CD4-positive, alpha-beta T cell (primary cell): Measurements from ENCODE around the gene CTNNA3. TPM values are rescaled to one million over a fixed set of nuclear protein-coding genes. Genes with fewer than 3 reads are reported as not detected.

Experiments used
- ATAC-seq: fragments of 200-7000 bp; cut with Tn5 transposase; one replicate; pipeline ENCODE4 v1.10.0; 2022; ENCODE audit warnings: mild to moderate bottlenecking; ENCODE audit not compliant: poor library complexity
- CTCF ChIA-PET: fragments of 350-600 bp; sonication (Branson Sonifier 250); formaldehyde crosslinking; loops from one replicate; lab custom pipeline; 2021; ENCODE audit warnings: antibody characterized with exemption, inconsistent platforms; lab: Charles Lee
- POLR2A ChIA-PET: fragments of 350-600 bp; sonication (Branson Sonifier 250); formaldehyde crosslinking; loops from one replicate; lab custom pipeline; 2021; ENCODE audit warnings: antibody characterized with exemption, inconsistent platforms; lab: Charles Lee
- DNase-seq, 14 experiments: peaks; one replicate each; pipeline ENCODE4 v3.0.0-alpha.2; 2013 to 2020; ENCODE audit warnings: mixed read lengths in 2 of 14
- H3K27ac ChIP-seq, 2 donors: one replicate each; pipeline versions ENCODE4 v1.5.1 to v1.7.0; 2013; ENCODE audit warnings: low read length in 2 of 2, low read depth in 1 of 2, mild to moderate bottlenecking in 1 of 2
- H3K27me3 ChIP-seq, 2 experiments: 1 replicate in 1 of 2; 2 replicates in 1 of 2; pipeline versions ENCODE4 v1.6.1 to v1.7.0; 2013; ENCODE audit warnings: low read length in 2 of 2, control low read depth in 1 of 2, mild to moderate bottlenecking in 1 of 2, moderate library complexity in 1 of 2; ENCODE audit not compliant: insufficient read depth in 2 of 2, control insufficient read depth in 1 of 2
- H3K36me3 ChIP-seq: one replicate; pipeline ENCODE4 v1.6.1; 2013; ENCODE audit warnings: low read length, control low read depth; ENCODE audit not compliant: insufficient read depth
- H3K4me1 ChIP-seq: one replicate; pipeline ENCODE4 v1.6.1; 2013; ENCODE audit warnings: low read length, control low read depth; ENCODE audit not compliant: insufficient read depth
- H3K4me3 ChIP-seq: one replicate; pipeline ENCODE4 v1.5.1; 2013; ENCODE audit warnings: mild to moderate bottlenecking, low read length, moderate library complexity
- H3K9me3 ChIP-seq, 2 experiments: 1 replicate in 1 of 2; 2 replicates in 1 of 2; pipeline versions ENCODE4 v1.6.1 to v1.7.0; 2013; ENCODE audit warnings: low read length in 2 of 2, mild to moderate bottlenecking in 2 of 2, control low read depth in 1 of 2, moderate library complexity in 1 of 2; ENCODE audit not compliant: control insufficient read depth in 1 of 2, insufficient read depth in 1 of 2
- H3K27ac Mint-ChIP-seq: one replicate; pipeline ENCODE4 v1.8.0; 2020; ENCODE audit warnings: mixed read lengths
- H3K27me3 Mint-ChIP-seq: one replicate; pipeline ENCODE4 v1.8.0; 2021; ENCODE audit warnings: mixed read lengths
- H3K36me3 Mint-ChIP-seq: one replicate; pipeline ENCODE4 v1.8.0; 2021; ENCODE audit warnings: low read depth, mixed read lengths
- H3K4me1 Mint-ChIP-seq: one replicate; pipeline ENCODE4 v1.8.0; 2021; ENCODE audit warnings: low read depth, mixed read lengths
- H3K4me3 Mint-ChIP-seq: one replicate; pipeline ENCODE4 v1.8.0; 2020; ENCODE audit warnings: mild to moderate bottlenecking, mixed read lengths
- H3K9me3 Mint-ChIP-seq: one replicate; pipeline ENCODE4 v1.8.0; 2020; ENCODE audit warnings: mixed read lengths
- intact Hi-C, 2 experiments: fragments of 100-400 bp; cut with DNase I in 1 of 2; cut with micrococcal nuclease in 1 of 2; formaldehyde crosslinking; loops; one replicate each; pipeline versions ENCODE4 v1.15.1 to v1.9.0; 2023 to 2025; cut with DNase I, micrococcal nuclease
- total RNA-seq, 174 experiments: library from RNA in 2 of 174; stranded (reverse) in 2 of 174; gene quantifications; one replicate each; pipeline ENCODE4 v1.2.3 and lab custom pipeline; 2021 to 2026
- TF ChIP-seq, protein P1 (sequence below): fragments of 200-600 bp; IDR thresholded peaks from one replicate; pipeline ENCODE4 v1.8.0; 2022; ENCODE audit warnings: antibody characterized with exemption, mild to moderate bottlenecking

CTNNA3 gene
- total RNA-seq, 2 experiments from 2014 or later, result 0.80 TPM; not detected in 1

DNA sequence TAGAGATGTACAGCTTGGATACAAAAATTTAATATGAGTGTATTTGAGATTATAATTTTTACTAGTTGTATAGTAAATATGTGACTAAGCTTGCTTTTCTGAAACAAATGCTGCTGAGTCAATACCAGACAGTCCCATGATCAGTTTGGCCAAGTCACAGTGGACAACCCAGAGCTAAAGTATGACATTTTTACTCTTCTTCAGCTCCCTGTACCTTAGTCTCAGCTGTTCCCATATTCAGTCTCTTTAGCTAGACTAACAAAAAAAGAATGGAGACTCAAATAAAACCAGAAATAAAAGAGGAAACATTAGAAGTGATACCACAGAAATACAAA is 189.3 kb downstream of the CTNNA3 start:
- Mint-ChIP-seq H3K9me3 (peaks cover 3% of the 10 kb centered on the region), H3K4me1 (no peaks in the 10 kb centered on the region), H3K36me3 (no peaks in the 10 kb centered on the region), H3K27ac (no peak overlapping the region), H3K4me3 (no peak overlapping the region), H3K27me3 (no peaks in the 10 kb centered on the region)
- no peak for DNase-seq
- Histone ChIP-seq H3K36me3 (no peaks in the 10 kb centered on the region), H3K4me3 (no peak overlapping the region), H3K27ac (no peak overlapping the region), H3K27me3 (no peaks in the 10 kb centered on the region), H3K9me3 (peaks cover 0 to 9% of the 10 kb centered on the region in 2 experiments), H3K4me1 (no peaks in the 10 kb centered on the region)
- intact Hi-C loops, result no loop called here
- ATAC-seq, result no peak
- ChIA-PET CTCF (interaction anchor here (1.1 kb wide), 1 partner anchor 14 kb away, joined by 4 read pairs; no protein-coding TSS in a partner anchor), POLR2A (no interaction called here)
- TF ChIP-seq, protein P1, sequence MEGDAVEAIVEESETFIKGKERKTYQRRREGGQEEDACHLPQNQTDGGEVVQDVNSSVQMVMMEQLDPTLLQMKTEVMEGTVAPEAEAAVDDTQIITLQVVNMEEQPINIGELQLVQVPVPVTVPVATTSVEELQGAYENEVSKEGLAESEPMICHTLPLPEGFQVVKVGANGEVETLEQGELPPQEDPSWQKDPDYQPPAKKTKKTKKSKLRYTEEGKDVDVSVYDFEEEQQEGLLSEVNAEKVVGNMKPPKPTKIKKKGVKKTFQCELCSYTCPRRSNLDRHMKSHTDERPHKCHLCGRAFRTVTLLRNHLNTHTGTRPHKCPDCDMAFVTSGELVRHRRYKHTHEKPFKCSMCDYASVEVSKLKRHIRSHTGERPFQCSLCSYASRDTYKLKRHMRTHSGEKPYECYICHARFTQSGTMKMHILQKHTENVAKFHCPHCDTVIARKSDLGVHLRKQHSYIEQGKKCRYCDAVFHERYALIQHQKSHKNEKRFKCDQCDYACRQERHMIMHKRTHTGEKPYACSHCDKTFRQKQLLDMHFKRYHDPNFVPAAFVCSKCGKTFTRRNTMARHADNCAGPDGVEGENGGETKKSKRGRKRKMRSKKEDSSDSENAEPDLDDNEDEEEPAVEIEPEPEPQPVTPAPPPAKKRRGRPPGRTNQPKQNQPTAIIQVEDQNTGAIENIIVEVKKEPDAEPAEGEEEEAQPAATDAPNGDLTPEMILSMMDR, result no peak

DNA sequence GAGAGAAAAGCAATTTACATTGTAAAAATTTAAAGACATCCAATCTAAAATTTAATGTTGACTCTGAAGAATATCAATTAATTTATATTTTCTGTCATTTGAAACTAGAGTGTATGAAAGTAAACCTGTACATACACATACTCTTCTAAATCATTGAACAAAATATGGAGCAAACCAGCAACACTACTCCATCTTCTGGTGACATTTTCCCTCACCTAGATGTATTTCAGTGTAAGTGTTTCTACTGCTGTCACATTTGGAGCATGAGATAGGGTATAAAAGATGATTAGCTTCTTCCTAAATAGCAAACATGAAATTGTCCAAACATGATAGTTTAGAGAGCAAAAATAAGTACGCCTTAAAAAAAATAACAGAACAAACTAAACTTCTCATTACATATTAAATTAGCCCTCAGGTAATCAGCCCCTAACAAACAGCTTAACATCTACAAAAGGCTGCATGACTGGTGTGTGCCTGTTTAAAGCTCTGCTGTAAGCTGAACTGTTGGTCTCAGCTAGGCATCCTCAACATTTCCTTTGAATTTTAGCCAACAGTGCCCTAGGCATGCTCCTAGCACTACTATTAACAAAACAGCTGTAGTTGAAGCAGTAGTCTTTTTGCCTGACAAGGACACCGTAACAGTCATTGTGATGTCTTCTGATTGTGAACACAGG is 189.8 kb downstream of the CTNNA3 start:
- DNase-seq (no peak), ATAC-seq (no peak)
- H3K27ac Mint-ChIP-seq, result no peak overlapping the region
- TF ChIP-seq, protein P1, result no peak
- Histone ChIP-seq H3K4me1 (no peaks in the 10 kb centered on the region), H3K27ac (no peak overlapping the region), H3K9me3 (peaks cover 0 to 9% of the 10 kb centered on the region in 2 experiments), H3K27me3 (no peaks in the 10 kb centered on the region), H3K4me3 (no peak overlapping the region), H3K36me3 (no peaks in the 10 kb centered on the region)
- CTCF ChIA-PET, result interaction anchor here (1.1 kb wide), 1 partner anchor 15 kb away, joined by 4 read pairs; no protein-coding TSS in a partner anchor
- H3K9me3 Mint-ChIP-seq, result peaks cover 3% of the 10 kb centered on the region
- H3K27me3 Mint-ChIP-seq, result no peaks in the 10 kb centered on the region
- no peaks in the 10 kb centered on the region for H3K4me1 Mint-ChIP-seq
- POLR2A ChIA-PET, result no interaction called here
- H3K36me3 Mint-ChIP-seq, result no peaks in the 10 kb centered on the region
- intact Hi-C loops, result no loop called here
- no peak overlapping the region for H3K4me3 Mint-ChIP-seq

DNA sequence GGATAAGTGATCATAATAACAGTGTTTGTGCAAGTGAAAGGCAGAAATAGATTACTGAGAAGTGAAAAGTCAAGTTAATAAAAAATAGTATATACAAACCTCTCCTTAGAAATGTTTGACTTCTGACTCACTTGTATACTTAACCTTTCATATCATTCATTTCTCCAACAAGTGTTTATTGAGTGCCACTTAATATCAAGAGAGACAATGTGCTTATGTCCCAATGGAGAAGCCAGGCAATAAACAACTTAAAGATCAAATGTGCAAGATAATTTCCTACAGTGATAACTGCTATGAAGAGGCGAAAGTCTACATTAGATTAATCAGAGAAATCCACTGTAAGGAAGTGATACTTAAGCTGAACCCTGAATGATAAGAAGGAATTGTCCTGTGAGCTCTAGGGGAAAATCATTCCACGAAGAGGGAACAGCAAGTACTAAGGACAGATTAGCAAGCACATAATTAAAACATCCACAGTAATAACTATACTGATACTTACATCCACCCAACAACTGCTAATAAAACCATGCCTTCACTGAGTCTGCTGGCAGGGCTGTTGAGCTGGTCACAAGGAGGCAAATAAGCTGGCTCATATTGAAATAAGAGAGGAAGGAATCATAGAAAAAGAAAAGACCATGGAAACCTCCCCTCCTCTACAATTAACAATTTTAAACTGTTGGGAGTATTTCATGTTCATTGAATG is 203.5 kb downstream of the CTNNA3 start:
- ChIA-PET POLR2A (no interaction called here), CTCF (no interaction called here)
- Histone ChIP-seq H3K27me3 (no peaks in the 10 kb centered on the region), H3K27ac (no peak overlapping the region), H3K4me1 (no peaks in the 10 kb centered on the region), H3K9me3 (no peaks in the 10 kb centered on the region), H3K4me3 (no peak overlapping the region), H3K36me3 (no peaks in the 10 kb centered on the region)
- TF ChIP-seq, protein P1, result no peak
- Mint-ChIP-seq H3K4me3 (no peak overlapping the region), H3K36me3 (no peaks in the 10 kb centered on the region), H3K27ac (no peak overlapping the region), H3K4me1 (no peaks in the 10 kb centered on the region), H3K27me3 (peaks cover 5% of the 10 kb centered on the region), H3K9me3 (no peaks in the 10 kb centered on the region)
- no peak for DNase-seq
- intact Hi-C loops, result no loop called here
- no peak for ATAC-seq
